PFSK-1 (cell line): Measurements from ENCODE around the gene EPOP.

Experiments
- FOXP2 ChIP-seq: optimal IDR thresholded peaks from 2 replicates; pipeline ENCODE3; 2011; ENCODE audit warnings: borderline replicate concordance, control low read depth, inconsistent platforms; ENCODE audit not compliant: insufficient read depth; ENCODE audit errors: extremely low read length, extremely low read depth
- POLR2AphosphoS5 ChIP-seq: IDR thresholded peaks from 2 replicates; pipeline ENCODE4 v1.6.1; 2012; ENCODE audit warnings: low read depth, mild to moderate bottlenecking, control low read depth, low read length, moderate library complexity
- SIN3A ChIP-seq: IDR thresholded peaks from 2 replicates; pipeline ENCODE4 v1.6.1; 2012; ENCODE audit warnings: mild to moderate bottlenecking, low read length, moderate library complexity, borderline replicate concordance; ENCODE audit not compliant: insufficient read depth
- TAF1 ChIP-seq: IDR thresholded peaks from 2 replicates; pipeline ENCODE4 v1.6.1; 2012; ENCODE audit warnings: low read length, control low read depth, borderline replicate concordance; ENCODE audit not compliant: insufficient read depth
- TF ChIP-seq, protein P1 (sequence below), 2 experiments: IDR thresholded peaks; 2 replicates each; pipeline versions ENCODE4 v1.6.1 to v1.8.0; 2011 to 2012; ENCODE audit warnings: low read depth in 2 of 2, low read length in 2 of 2, control low read depth in 1 of 2, inconsistent platforms in 1 of 2, mild to moderate bottlenecking in 1 of 2, moderate library complexity in 1 of 2; ENCODE audit not compliant: insufficient read depth in 1 of 2

Gene EPOP

DNA sequence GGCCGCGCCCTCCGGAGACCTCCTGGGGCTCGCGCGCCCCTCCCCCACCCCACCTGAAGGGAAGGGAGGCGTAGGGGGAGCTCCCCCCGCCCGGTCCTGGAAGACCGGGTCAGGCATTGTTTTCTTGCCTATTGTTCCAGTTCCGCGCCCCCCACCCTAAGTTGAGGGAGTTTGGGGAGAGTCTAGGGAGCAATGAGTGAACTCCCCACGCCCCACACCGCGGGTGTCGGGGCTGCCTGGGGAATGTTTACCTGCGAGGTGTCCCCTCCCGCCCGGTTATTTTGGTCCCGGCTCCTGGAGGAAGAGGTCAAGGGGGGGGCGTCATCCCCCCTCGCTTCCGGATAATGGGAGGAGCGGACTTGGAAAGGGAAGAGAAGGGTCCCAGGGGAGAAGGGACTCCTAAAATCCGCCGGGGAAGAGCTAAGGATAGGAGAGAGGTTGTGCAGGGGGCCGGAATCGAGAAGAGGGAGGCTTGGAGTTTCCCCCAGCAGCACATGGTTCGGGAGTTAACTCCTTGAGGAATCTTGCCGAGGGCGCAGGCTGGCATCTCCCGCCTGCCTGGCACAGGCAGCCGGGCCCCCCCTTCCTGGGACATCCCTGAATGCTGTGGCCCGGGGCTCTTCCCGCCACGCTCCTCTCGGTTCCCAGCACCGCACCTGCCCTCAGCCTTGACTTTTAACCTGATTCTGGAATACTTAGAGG is 31.2 kb upstream of the EPOP start:
- TF ChIP-seq SIN3A (no peak), TAF1 (no peak), FOXP2 (no peak), POLR2AphosphoS5 (no peak)
- TF ChIP-seq, protein P1, sequence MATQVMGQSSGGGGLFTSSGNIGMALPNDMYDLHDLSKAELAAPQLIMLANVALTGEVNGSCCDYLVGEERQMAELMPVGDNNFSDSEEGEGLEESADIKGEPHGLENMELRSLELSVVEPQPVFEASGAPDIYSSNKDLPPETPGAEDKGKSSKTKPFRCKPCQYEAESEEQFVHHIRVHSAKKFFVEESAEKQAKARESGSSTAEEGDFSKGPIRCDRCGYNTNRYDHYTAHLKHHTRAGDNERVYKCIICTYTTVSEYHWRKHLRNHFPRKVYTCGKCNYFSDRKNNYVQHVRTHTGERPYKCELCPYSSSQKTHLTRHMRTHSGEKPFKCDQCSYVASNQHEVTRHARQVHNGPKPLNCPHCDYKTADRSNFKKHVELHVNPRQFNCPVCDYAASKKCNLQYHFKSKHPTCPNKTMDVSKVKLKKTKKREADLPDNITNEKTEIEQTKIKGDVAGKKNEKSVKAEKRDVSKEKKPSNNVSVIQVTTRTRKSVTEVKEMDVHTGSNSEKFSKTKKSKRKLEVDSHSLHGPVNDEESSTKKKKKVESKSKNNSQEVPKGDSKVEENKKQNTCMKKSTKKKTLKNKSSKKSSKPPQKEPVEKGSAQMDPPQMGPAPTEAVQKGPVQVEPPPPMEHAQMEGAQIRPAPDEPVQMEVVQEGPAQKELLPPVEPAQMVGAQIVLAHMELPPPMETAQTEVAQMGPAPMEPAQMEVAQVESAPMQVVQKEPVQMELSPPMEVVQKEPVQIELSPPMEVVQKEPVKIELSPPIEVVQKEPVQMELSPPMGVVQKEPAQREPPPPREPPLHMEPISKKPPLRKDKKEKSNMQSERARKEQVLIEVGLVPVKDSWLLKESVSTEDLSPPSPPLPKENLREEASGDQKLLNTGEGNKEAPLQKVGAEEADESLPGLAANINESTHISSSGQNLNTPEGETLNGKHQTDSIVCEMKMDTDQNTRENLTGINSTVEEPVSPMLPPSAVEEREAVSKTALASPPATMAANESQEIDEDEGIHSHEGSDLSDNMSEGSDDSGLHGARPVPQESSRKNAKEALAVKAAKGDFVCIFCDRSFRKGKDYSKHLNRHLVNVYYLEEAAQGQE (IDR thresholded peaks at IDR 0.05; ENCODE audit: insufficient read depth in 1 of 2, low read depth in 2 of 2, low read length in 2 of 2): no peak

- TF ChIP-seq SIN3A (no peak), TAF1 (no peak)
- TF ChIP-seq, protein P1 (IDR thresholded peaks at IDR 0.05; ENCODE audit: insufficient read depth in 1 of 2, low read depth in 2 of 2, low read length in 2 of 2): no peak
Observed at GRCh38 chr17:38705523-38705802, 30.7 kb upstream of the EPOP start.

- TF ChIP-seq FOXP2: peak; percentile 9
- TF ChIP-seq, protein P1 (IDR thresholded peaks at IDR 0.05; ENCODE audit: insufficient read depth in 1 of 2, low read depth in 2 of 2, low read length in 2 of 2): no peak
- TF ChIP-seq TAF1: peak; percentile 72; the same call in 1 of the 2 replicates
- TF ChIP-seq POLR2AphosphoS5: peak; percentile 28; the same call in 1 of the 2 replicates
- no peak for TF ChIP-seq SIN3A
Observed at GRCh38 chr17:38704606-38705522, 30.1 kb upstream of the EPOP start, which contains the start of gene MLLT6. TSS of gene MLLT6 (plus strand) at chr17:38705273. CDS start at chr17:38705633, 360 bp downstream.

DNA sequence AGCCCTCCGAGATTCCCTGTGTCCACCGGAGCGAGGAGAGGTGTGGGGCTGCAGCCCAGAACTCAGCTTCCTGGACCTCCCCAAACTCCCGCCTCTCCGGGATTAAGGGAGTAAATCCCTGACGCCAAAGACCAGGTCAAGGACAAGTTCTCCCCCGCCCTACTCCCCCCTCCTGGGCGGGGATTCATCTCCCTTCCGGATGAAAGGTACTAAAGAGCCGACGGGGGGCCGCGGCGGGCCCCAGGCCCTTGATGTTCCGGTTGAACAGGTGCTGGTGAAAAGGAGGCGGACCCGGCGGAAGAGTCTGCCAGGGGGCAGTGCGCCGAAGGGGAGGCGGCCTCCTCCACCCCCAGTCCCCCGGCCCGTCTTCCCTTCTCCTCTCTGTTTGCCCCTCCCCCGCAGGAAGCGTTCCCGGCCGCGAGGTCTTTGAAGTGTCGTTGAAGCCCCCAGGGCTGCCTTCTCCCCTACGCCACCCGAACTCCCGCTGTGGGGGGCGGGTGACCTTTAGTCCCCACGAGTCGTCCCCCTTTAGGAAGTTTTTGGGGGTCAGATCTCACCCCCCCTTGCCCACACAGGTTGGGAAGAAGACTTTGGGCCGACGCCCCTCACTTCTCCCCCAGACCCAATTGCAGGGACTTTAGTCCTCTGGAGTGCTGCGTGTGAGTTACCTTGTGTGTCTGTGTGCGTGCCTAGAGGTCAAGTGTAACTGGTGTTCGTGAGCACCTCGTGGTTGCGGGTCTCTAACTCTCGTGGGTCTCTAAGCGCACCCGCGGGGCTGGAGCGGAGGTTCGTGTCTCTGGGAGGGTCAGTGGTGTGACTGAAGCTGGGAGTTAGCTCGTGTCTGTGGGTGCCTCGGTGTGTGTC is 29.2 kb upstream of the EPOP start:
- TF ChIP-seq TAF1 (no peak), POLR2AphosphoS5 (no peak), SIN3A (no peak), FOXP2 (no peak)
- TF ChIP-seq, protein P1 (IDR thresholded peaks at IDR 0.05; ENCODE audit: insufficient read depth in 1 of 2, low read depth in 2 of 2, low read length in 2 of 2): no peak
